KMS-11 (cell line): ENCODE measurements around the gene CEACAM8.

Source experiments
- H2AFZ ChIP-seq: fragments of 200-600 bp; sonication (generic); 2 replicates; pipeline ENCODE4 v1.6.1; 2016; ENCODE audit warnings: antibody characterized with exemption, mixed run types, low read depth
- H3K27ac ChIP-seq: fragments of 200-600 bp; sonication (generic); 2 replicates; pipeline ENCODE4 v1.6.1; 2016; ENCODE audit warnings: mild to moderate bottlenecking, mixed run types
- H3K27me3 ChIP-seq: fragments of 200-600 bp; sonication (generic); 2 replicates; pipeline ENCODE4 v1.6.1; 2017; ENCODE audit warnings: mild to moderate bottlenecking, low read depth, mixed run types, moderate library complexity; ENCODE audit not compliant: insufficient read depth
- H3K36me3 ChIP-seq: fragments of 200-600 bp; sonication (generic); 2 replicates; pipeline ENCODE4 v1.6.1; 2017; ENCODE audit warnings: mild to moderate bottlenecking, mixed run types; ENCODE audit not compliant: insufficient read depth
- H3K4me1 ChIP-seq: fragments of 200-600 bp; sonication (generic); 2 replicates; pipeline ENCODE4 v1.6.1; 2016; ENCODE audit warnings: mild to moderate bottlenecking, low read depth, mixed run types; ENCODE audit not compliant: poor library complexity, severe bottlenecking
- H3K4me2 ChIP-seq: fragments of 200-600 bp; sonication (generic); 2 replicates; pipeline ENCODE4 v1.7.0; 2016; ENCODE audit warnings: mild to moderate bottlenecking, mixed run types
- H3K4me3 ChIP-seq: fragments of 200-600 bp; sonication (generic); IDR thresholded peaks from 2 replicates; pipeline ENCODE4 v1.6.1; 2017; ENCODE audit warnings: low read depth, low read length, mixed read lengths; ENCODE audit not compliant: insufficient read depth
- H3K79me2 ChIP-seq: fragments of 200-600 bp; sonication (generic); 2 replicates; pipeline ENCODE4 v1.6.1; 2016; ENCODE audit warnings: low read depth, mixed run types; ENCODE audit not compliant: insufficient read depth
- H3K9ac ChIP-seq: fragments of 200-600 bp; sonication (generic); 2 replicates; pipeline ENCODE4 v1.6.1; 2016; ENCODE audit warnings: mild to moderate bottlenecking, mixed run types
- H4K20me1 ChIP-seq: fragments of 200-600 bp; sonication (generic); 2 replicates; pipeline ENCODE4 v1.6.1; 2016; ENCODE audit warnings: mild to moderate bottlenecking, mixed run types; ENCODE audit not compliant: insufficient read depth
- CTCF ChIP-seq: fragments of 200-600 bp; sonication (generic); conservative IDR thresholded peaks from 2 replicates; pipeline ENCODE4 v1.6.1; 2017; ENCODE audit warnings: low read depth, mild to moderate bottlenecking, antibody characterized with exemption, low read length, moderate library complexity, mixed read lengths

The CEACAM8 gene

DNA sequence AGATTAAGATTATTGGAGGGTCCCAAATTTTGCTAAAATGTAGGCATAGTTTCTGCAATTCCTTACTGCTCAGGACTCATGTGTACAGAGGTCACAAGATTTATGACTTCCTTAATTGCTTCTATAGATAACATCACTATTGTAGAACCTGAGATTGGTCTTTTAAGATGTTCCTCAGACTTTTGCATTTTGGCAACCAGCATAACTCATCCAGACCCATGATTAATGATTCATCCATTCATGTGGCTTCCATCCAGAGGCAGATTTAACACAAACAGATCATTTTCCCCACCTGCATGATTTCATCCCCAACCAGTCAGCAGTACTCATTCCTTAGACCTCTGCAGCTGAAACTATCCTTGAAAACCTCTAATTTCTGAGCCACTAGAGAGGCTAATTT is 34.5 kb upstream of the CEACAM8 start:
- no peak overlapping the region for H3K9ac ChIP-seq
- H3K36me3 ChIP-seq: no peaks in the 10 kb centered on the region
- no peak for TF ChIP-seq CTCF
- H4K20me1 ChIP-seq: no peaks in the 10 kb centered on the region
- no peak overlapping the region for H3K4me3 ChIP-seq
- no peaks in the 10 kb centered on the region for H3K79me2 ChIP-seq
- no peak overlapping the region for H2AFZ ChIP-seq
- H3K4me1 ChIP-seq: peaks cover 5% of the 10 kb centered on the region
- no peaks in the 10 kb centered on the region for H3K27me3 ChIP-seq
- H3K4me2 ChIP-seq: no peak overlapping the region
- no peak overlapping the region for H3K27ac ChIP-seq

DNA sequence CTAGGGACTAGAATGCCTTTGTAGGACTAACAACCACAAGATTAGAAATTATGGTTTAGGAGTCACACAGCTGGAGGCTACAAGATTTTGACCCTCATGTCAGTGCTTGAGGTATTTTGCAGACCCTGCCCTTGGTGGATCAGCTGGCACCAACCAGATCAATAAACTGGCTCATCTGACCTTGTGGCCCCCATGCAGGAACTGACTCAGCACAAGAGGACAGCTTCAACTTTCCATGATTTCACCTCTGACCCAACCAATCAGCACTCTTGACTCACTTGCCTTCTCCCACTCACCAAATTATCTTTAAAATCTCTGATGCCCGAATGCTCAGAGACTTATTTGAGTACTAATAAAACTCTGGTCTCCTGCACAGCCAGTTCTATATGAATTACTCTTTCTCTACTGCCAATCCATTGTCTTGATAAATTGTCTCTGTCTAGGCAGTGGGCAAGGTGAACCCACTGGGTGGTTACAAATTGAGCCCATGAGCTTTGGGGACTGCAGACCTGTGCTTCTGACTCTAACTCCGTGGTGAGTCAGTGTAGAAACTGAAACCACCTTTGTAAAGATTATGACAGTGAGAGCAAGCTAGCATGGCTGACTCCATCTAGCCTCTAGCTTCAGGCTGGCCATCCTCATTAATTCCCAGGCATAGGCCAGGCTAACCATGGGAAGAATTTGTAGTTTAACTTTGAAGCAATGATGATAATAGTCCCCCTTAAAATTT is 33.9 kb upstream of the CEACAM8 start:
- Histone ChIP-seq H3K36me3 (no peaks in the 10 kb centered on the region), H3K4me1 (peaks cover 5% of the 10 kb centered on the region), H4K20me1 (no peaks in the 10 kb centered on the region), H3K4me3 (no peak overlapping the region), H3K4me2 (no peak overlapping the region), H3K27me3 (no peaks in the 10 kb centered on the region), H3K27ac (no peak overlapping the region), H3K9ac (no peak overlapping the region), H3K79me2 (no peaks in the 10 kb centered on the region), H2AFZ (no peak overlapping the region)
- no peak for TF ChIP-seq CTCF

DNA sequence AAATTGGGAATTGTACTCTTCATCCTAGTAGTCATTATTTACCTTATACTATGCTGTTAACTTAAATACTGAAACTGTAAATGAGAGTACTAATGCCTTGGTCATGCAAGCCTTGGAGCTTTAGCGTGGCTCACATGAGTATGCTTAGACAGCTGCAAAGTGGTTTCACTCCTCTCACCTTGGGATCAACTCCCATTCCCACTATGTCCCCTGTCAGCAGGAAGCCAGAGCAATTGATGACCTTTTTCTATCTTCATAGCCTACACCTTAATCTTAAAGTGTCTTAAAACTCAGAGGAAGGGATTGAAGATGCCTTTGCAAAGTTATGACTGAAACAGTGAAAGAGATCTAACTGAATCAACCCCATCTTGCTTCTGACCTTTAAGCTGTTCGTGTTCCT is 33.2 kb upstream of the CEACAM8 start:
- Histone ChIP-seq H3K4me2 (no peak overlapping the region), H3K9ac (no peak overlapping the region), H3K79me2 (no peaks in the 10 kb centered on the region), H3K27me3 (no peaks in the 10 kb centered on the region), H4K20me1 (no peaks in the 10 kb centered on the region), H3K4me1 (peaks cover 5% of the 10 kb centered on the region), H3K27ac (no peak overlapping the region), H3K4me3 (no peak overlapping the region), H3K36me3 (no peaks in the 10 kb centered on the region), H2AFZ (no peak overlapping the region)
- no peak for TF ChIP-seq CTCF

DNA sequence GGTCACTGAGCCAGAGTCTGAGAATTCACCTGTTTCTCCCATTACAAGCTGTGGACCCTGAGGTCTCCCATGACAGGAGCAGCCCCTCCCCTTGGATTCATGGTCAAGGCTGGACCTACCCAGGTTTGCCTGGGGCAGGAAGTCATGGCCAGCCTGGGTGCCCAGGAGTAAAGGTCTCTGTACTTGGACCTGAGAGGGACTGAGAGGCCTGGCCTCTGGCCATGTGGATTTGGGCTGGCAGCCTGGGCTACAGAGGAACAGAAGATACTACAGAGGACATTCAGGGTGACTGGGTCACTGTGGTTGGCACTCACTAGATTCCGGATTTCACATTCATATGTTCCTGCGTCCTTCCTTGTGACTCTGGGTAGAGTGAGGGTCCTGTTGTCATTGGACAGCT is 31.5 kb upstream of the CEACAM8 start:
- Histone ChIP-seq H2AFZ (no peak overlapping the region), H4K20me1 (no peaks in the 10 kb centered on the region), H3K36me3 (no peaks in the 10 kb centered on the region), H3K4me1 (peaks cover 5% of the 10 kb centered on the region), H3K79me2 (no peaks in the 10 kb centered on the region), H3K4me3 (no peak overlapping the region), H3K4me2 (no peak overlapping the region), H3K27me3 (no peaks in the 10 kb centered on the region), H3K9ac (no peak overlapping the region), H3K27ac (no peak overlapping the region)
- TF ChIP-seq CTCF: no peak
